GM19025 (cell line): ENCODE measurements around the gene SSH2.

Experiments
- ATAC-seq: cut with Tn5 transposase; IDR thresholded peaks from one replicate; pipeline ENCODE4 v1.9.1; 2021; ENCODE audit warnings: mild to moderate bottlenecking, low read depth, moderate library complexity; ENCODE audit not compliant: unreplicated experiment

SSH2 gene

GRCh38 chr17:29642171-29642611 lies 287.8 kb downstream of the SSH2 start:
- no peak for ATAC-seq

GRCh38 chr17:29640981-29641642 lies 288.9 kb downstream of the SSH2 start:
- ATAC-seq, result no peak

GRCh38 chr17:29640413-29640812 lies 289.6 kb downstream of the SSH2 start:
- no peak for ATAC-seq

DNA sequence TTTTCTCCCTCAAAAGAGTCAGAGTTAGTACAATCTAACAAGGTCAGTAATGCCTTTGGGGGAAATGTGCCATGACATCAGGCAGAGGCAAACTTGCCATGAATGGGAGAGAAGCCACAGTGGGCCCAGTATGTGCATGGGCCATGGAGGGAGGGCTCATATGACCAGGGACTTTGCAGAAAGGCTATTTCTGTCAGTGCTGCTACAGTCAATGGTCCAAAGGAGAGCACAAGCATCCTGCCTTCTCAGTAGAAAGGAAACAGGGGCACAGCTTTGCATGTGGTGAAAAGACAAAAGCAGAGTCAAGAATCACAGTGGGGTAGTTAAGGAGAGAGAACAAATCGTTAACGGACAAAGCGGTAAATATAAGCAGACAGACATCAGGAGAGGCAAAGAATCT lies 296.1 kb downstream of the SSH2 start:
- no peak for ATAC-seq

GRCh38 chr17:29630630-29631193 lies 299.3 kb downstream of the SSH2 start:
- ATAC-seq, result no peak

DNA sequence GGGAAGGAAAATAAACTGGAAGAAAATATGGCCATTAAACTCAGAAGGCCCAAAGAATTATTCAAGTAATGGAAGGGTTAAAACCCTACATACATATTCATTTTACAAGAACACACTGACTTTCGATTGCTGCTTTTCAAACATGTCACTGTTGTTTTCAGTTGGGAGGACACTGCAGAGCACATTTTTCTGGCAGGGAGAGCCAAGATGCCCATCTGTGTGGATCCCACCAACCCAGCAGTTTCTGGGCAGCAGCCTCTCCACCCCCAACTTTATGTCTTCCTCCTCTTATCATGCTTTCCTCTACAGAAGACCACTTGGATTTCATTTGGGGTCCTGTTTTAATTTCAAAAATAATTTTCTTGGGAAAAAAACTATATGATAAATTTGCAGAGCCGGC lies 300.2 kb downstream of the SSH2 start:
- no peak for ATAC-seq

GRCh38 chr17:29628644-29629043 lies 301.4 kb downstream of the SSH2 start:
- ATAC-seq, result no peak

GRCh38 chr17:29627951-29628350 lies 302.1 kb downstream of the SSH2 start:
- no peak for ATAC-seq

GRCh38 chr17:29625037-29625750 lies 304.8 kb downstream of the SSH2 start:
- no peak for ATAC-seq

- no peak for ATAC-seq
Measured at GRCh38 chr17:29624586-29624985, 305.4 kb downstream of the SSH2 start.

GRCh38 chr17:29623283-29623647 lies 306.8 kb downstream of the SSH2 start:
- no peak for ATAC-seq

- peak; percentile 45 for ATAC-seq
Measured at GRCh38 chr17:29622337-29623282, 307.4 kb downstream of the SSH2 start, which contains the start of gene CORO6. TSS of gene CORO6 (minus strand) at chr17:29622912. CDS start at chr17:29621421, 1,491 bp downstream.

DNA sequence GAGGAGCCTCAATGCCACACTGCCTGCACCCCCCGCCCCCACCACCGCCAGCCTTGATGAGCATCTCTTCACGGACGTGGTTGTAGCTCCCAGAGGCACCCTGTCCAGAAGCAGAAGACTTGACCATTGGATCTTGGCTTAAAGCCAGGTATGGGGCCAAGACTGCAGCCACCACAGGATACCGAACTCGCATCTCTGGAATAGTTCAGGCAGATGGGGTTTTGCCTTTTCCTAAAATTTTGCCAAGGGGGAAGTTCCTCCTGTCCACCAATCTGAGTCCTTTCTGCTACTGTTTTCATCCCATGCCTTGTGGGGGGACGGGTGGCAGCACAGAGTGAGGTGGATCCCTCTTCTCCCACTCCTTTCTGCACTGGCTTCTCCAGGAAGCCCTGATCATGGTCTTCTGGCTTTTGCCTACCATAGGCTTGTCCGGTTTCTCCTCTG lies 308.3 kb downstream of the SSH2 start:
- ATAC-seq, result no peak

- ATAC-seq, result no peak
Measured at GRCh38 chr17:29620779-29621500, 309.1 kb downstream of the SSH2 start.

DNA sequence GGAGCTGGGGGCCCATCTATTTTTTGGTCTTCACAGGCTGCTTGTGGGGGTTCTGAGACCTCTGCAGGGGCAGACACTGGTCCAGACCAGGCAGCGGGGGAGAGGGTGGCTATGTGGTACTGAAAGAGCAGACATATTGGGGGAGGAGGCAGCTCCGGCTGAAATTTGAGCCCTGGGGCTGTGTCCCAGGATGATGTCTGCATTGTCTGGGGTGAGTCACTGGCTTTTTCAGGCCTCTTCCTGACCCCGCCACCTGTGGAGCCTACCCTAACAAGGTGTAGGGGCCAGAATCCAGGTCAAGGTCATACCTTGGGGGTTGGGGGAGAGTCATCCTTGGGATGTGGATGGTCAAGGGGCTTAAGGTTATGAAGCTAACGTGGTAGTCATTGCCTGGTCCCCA lies 309.8 kb downstream of the SSH2 start:
- ATAC-seq, result no peak

- ATAC-seq, result no peak
Measured at GRCh38 chr17:29619251-29619650, 310.8 kb downstream of the SSH2 start.

- no peak for ATAC-seq
Measured at GRCh38 chr17:29618272-29619065, 311.6 kb downstream of the SSH2 start.

DNA sequence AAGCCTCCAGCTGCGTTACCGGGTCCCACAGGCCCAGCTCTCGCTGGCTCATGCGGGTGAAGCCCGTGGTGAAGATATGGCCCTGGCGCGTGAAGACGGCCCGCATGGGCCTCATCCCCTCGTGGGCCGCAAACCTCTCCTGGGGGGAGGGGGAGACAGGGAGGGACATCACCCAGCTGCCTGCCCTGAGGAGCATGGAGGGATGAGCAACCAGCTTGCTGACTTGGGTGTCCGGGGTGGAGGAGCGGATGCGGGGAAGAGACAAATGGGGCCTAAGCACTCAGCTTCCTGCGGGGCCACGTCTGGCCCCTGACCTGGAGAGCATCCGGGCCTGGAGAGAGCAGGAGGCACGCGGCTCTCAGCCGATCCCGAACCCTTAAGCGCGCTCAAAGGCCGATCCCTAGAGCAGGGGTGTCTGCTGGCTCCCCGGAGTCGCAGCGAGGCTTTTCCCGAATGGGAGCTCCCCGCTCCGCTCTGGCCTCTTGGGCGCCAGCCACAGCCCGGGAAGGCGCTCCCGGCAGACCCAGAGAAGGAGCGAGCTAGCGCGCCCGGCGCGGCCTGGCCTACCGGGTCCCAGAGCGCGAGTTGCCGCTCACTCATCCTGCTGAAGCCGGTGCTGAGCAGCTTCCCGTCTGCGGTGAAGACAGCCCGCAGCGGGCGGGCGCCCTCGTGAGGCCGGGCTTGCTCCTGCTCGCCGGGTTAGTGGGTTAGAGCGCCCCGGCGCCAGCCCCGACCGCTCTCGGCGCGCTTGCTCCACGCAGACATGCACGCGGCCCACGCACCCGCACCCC lies 312.4 kb downstream of the SSH2 start:
- ATAC-seq, result peak; percentile 27
